Measurements from ENCODE around the gene RGS9BP. TPM values are rescaled to one million over a fixed set of nuclear protein-coding genes. Genes with fewer than 3 reads are reported as not detected.

Gene RGS9BP
- total and polyA plus RNA-seq, 2 experiments from 2014 or later, result 0.83 TPM; not detected in 1

DNA sequence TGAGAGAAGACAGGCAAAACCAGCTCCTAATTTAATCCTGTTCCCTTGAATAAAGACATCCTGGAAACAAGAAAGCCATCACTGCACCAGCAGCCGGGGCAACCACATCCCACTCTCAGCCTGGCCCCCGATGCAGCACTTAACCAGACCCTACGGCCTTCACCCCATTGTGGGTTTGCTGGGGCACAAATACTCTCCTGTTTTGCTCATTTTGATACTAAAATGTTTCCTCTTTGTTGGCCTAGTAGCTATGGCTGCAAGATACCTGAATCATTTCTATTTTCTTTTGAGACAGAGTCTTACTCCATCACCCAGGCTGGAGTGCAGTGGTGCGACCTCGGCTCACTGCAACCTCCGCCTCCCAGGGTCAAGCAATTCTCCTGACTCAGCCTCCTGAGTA lies 29.1 kb upstream of the RGS9BP start (continued):
- TF ChIP-seq, protein P1, sequence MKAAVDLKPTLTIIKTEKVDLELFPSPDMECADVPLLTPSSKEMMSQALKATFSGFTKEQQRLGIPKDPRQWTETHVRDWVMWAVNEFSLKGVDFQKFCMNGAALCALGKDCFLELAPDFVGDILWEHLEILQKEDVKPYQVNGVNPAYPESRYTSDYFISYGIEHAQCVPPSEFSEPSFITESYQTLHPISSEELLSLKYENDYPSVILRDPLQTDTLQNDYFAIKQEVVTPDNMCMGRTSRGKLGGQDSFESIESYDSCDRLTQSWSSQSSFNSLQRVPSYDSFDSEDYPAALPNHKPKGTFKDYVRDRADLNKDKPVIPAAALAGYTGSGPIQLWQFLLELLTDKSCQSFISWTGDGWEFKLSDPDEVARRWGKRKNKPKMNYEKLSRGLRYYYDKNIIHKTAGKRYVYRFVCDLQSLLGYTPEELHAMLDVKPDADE (IDR thresholded peaks at IDR 0.05), result no peak
- no peak for TF ChIP-seq JUNB (IDR thresholded peaks at IDR 0.05; ENCODE audit: unreplicated experiment)
- no peak for TF ChIP-seq CREB1 (CRISPR knock-in tag; IDR thresholded peaks at IDR 0.05; ENCODE audit: low read depth)
- TF ChIP-seq, protein P2, sequence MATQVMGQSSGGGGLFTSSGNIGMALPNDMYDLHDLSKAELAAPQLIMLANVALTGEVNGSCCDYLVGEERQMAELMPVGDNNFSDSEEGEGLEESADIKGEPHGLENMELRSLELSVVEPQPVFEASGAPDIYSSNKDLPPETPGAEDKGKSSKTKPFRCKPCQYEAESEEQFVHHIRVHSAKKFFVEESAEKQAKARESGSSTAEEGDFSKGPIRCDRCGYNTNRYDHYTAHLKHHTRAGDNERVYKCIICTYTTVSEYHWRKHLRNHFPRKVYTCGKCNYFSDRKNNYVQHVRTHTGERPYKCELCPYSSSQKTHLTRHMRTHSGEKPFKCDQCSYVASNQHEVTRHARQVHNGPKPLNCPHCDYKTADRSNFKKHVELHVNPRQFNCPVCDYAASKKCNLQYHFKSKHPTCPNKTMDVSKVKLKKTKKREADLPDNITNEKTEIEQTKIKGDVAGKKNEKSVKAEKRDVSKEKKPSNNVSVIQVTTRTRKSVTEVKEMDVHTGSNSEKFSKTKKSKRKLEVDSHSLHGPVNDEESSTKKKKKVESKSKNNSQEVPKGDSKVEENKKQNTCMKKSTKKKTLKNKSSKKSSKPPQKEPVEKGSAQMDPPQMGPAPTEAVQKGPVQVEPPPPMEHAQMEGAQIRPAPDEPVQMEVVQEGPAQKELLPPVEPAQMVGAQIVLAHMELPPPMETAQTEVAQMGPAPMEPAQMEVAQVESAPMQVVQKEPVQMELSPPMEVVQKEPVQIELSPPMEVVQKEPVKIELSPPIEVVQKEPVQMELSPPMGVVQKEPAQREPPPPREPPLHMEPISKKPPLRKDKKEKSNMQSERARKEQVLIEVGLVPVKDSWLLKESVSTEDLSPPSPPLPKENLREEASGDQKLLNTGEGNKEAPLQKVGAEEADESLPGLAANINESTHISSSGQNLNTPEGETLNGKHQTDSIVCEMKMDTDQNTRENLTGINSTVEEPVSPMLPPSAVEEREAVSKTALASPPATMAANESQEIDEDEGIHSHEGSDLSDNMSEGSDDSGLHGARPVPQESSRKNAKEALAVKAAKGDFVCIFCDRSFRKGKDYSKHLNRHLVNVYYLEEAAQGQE (IDR thresholded peaks at IDR 0.05; ENCODE audit: unreplicated experiment), result no peak
- no peak for TF ChIP-seq ZNF331 (CRISPR knock-in tag; IDR thresholded peaks at IDR 0.05; ENCODE audit: low read depth)
- TF ChIP-seq STAT1 (IDR thresholded peaks at IDR 0.05; ENCODE audit: unreplicated experiment), result no peak

DNA sequence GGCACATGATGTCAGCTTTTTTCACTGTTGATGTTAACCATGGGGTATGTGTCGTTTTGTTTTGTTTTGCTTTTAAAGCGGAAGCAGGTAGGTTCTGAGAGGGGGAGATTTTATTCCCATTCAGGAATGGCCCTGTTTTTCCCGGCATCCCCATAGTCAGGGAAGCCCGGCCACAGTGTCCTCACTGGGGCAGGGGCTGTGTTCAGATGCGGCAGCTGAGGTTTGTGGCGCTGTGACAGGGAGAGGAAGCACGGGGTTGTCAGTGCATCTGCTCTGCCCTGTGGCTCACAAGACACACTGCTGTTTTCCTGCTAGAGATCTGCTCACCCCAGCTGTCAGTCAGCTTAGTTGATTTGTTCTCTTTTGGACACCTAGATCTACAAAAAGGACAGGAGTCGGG lies 28.3 kb upstream of the RGS9BP start:
- ATAC-seq, result no peak
- Histone ChIP-seq H3K4me2 (no peak overlapping the region), H3K36me3 (ENCODE audit: insufficient read depth) (peaks cover 16% of the 10 kb centered on the region), H3K9me2 (ENCODE audit: insufficient read depth) (no peaks in the 10 kb centered on the region), H3K27ac (ENCODE audit: low read depth) (no peak overlapping the region), H3K27me3 (ENCODE audit: insufficient read depth) (no peaks in the 10 kb centered on the region), H3K79me2 (replicated peaks; ENCODE audit: insufficient read depth) (0 out of 2 replicates have a peak, but pooled peaks cover 3% of the 10 kb centered on the region), H4K20me1 (replicated peaks; ENCODE audit: insufficient read depth) (no peaks in the 10 kb centered on the region), H3K4me3 (no peak overlapping the region), H3K4me1 (ENCODE audit: insufficient read depth) (no peaks in the 10 kb centered on the region), H3F3A (replicated peaks; ENCODE audit: low read depth) (no peaks in the 10 kb centered on the region), H2AFZ (no peak overlapping the region)
- H3K4me3 Mint-ChIP-seq, result no peak overlapping the region
- H3K36me3 Mint-ChIP-seq (ENCODE audit: low read depth), result peaks cover 52% of the 10 kb centered on the region
- no peak for DNase-seq (ENCODE audit: low spot score)
- no peaks in the 10 kb centered on the region for H3K9me3 Mint-ChIP-seq
- no peaks in the 10 kb centered on the region for H3K27me3 Mint-ChIP-seq (ENCODE audit: insufficient read depth, low read depth, poor library complexity)
- no peak overlapping the region for H3K27ac Mint-ChIP-seq
- H3K4me1 Mint-ChIP-seq, result peaks cover 7% of the 10 kb centered on the region; the same call in 2 of the 3 replicates
- TF ChIP-seq CREB1 (CRISPR knock-in tag; IDR thresholded peaks at IDR 0.05; ENCODE audit: low read depth) (no peak), ZNF331 (CRISPR knock-in tag; IDR thresholded peaks at IDR 0.05; ENCODE audit: low read depth) (no peak), STAT1 (IDR thresholded peaks at IDR 0.05; ENCODE audit: unreplicated experiment) (no peak), ZNF114 (CRISPR knock-in tag; IDR thresholded peaks at IDR 0.05) (no peak), POLR2AphosphoS5 (IDR thresholded peaks at IDR 0.05; ENCODE audit: low read depth) (no peak)
- TF ChIP-seq, protein P2 (IDR thresholded peaks at IDR 0.05; ENCODE audit: unreplicated experiment), result no peak
- TF ChIP-seq, protein P3, sequence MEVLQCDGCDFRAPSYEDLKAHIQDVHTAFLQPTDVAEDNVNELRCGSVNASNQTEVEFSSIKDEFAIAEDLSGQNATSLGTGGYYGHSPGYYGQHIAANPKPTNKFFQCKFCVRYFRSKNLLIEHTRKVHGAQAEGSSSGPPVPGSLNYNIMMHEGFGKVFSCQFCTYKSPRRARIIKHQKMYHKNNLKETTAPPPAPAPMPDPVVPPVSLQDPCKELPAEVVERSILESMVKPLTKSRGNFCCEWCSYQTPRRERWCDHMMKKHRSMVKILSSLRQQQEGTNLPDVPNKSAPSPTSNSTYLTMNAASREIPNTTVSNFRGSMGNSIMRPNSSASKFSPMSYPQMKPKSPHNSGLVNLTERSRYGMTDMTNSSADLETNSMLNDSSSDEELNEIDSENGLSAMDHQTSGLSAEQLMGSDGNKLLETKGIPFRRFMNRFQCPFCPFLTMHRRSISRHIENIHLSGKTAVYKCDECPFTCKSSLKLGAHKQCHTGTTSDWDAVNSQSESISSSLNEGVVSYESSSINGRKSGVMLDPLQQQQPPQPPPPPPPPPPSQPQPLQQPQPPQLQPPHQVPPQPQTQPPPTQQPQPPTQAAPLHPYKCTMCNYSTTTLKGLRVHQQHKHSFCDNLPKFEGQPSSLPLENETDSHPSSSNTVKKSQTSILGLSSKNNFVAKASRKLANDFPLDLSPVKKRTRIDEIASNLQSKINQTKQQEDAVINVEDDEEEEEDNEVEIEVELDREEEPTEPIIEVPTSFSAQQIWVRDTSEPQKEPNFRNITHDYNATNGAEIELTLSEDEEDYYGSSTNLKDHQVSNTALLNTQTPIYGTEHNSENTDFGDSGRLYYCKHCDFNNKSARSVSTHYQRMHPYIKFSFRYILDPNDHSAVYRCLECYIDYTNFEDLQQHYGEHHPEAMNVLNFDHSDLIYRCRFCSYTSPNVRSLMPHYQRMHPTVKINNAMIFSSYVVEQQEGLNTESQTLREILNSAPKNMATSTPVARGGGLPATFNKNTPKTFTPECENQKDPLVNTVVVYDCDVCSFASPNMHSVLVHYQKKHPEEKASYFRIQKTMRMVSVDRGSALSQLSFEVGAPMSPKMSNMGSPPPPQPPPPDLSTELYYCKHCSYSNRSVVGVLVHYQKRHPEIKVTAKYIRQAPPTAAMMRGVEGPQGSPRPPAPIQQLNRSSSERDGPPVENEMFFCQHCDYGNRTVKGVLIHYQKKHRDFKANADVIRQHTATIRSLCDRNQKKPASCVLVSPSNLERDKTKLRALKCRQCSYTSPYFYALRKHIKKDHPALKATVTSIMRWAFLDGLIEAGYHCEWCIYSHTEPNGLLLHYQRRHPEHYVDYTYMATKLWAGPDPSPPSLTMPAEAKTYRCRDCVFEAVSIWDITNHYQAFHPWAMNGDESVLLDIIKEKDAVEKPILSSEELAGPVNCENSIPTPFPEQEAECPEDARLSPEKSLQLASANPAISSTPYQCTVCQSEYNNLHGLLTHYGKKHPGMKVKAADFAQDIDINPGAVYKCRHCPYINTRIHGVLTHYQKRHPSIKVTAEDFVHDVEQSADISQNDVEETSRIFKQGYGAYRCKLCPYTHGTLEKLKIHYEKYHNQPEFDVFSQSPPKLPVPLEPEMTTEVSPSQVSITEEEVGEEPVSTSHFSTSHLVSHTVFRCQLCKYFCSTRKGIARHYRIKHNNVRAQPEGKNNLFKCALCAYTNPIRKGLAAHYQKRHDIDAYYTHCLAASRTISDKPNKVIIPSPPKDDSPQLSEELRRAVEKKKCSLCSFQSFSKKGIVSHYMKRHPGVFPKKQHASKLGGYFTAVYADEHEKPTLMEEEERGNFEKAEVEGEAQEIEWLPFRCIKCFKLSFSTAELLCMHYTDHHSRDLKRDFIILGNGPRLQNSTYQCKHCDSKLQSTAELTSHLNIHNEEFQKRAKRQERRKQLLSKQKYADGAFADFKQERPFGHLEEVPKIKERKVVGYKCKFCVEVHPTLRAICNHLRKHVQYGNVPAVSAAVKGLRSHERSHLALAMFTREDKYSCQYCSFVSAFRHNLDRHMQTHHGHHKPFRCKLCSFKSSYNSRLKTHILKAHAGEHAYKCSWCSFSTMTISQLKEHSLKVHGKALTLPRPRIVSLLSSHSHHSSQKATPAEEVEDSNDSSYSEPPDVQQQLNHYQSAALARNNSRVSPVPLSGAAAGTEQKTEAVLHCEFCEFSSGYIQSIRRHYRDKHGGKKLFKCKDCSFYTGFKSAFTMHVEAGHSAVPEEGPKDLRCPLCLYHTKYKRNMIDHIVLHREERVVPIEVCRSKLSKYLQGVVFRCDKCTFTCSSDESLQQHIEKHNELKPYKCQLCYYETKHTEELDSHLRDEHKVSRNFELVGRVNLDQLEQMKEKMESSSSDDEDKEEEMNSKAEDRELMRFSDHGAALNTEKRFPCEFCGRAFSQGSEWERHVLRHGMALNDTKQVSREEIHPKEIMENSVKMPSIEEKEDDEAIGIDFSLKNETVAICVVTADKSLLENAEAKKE (CRISPR knock-in tag; IDR thresholded peaks at IDR 0.05), result no peak
